CD4-positive, CD25-positive, alpha-beta regulatory T cell (primary cell): ENCODE measurements around the gene OR2S2. TPM values are rescaled to one million over a fixed set of nuclear protein-coding genes. Genes with fewer than 3 reads are reported as not detected.

Experiments
- ATAC-seq, 2 donors: fragments of 150-1000 bp; cut with Tn5 transposase; one replicate each; pipeline ENCODE4 v1.10.0; 2021; ENCODE audit warnings: low read depth in 2 of 2, moderate number of reproducible peaks in 2 of 2, moderate library complexity in 1 of 2
- DNase-seq, 3 donors: peaks; one replicate each; pipeline versions ENCODE4 v3.0.0 to v3.0.0-alpha.2; 2012 to 2022; ENCODE audit warnings: mixed read lengths in 1 of 3
- H3K27ac ChIP-seq: one replicate; pipeline ENCODE4 v1.7.0; 2013; ENCODE audit warnings: mild to moderate bottlenecking, low read length; ENCODE audit not compliant: insufficient read depth, poor library complexity, severe bottlenecking
- H3K27me3 ChIP-seq: one replicate; pipeline ENCODE4 v1.7.0; 2013; ENCODE audit warnings: low read length; ENCODE audit not compliant: control insufficient read depth, insufficient read depth
- H3K36me3 ChIP-seq: one replicate; pipeline ENCODE4 v1.7.0; 2013; ENCODE audit warnings: mild to moderate bottlenecking, low read length, moderate library complexity; ENCODE audit not compliant: control insufficient read depth, insufficient read depth
- H3K4me1 ChIP-seq: 2 replicates; pipeline ENCODE4 v1.7.0; 2013; ENCODE audit warnings: mild to moderate bottlenecking, low read length; ENCODE audit not compliant: insufficient read depth, control insufficient read depth, poor library complexity, severe bottlenecking
- H3K4me3 ChIP-seq: one replicate; pipeline ENCODE4 v1.7.0; 2013; ENCODE audit warnings: low read depth, mild to moderate bottlenecking, low read length, moderate library complexity
- H3K9me3 ChIP-seq, 2 experiments: 1 replicate in 1 of 2; 2 replicates in 1 of 2; pipeline ENCODE4 v1.7.0; 2013; ENCODE audit warnings: low read length in 2 of 2, mild to moderate bottlenecking in 1 of 2, moderate library complexity in 1 of 2; ENCODE audit not compliant: control insufficient read depth in 2 of 2
- H3K27ac Mint-ChIP-seq, 3 donors: one replicate each; pipeline ENCODE4 v1.8.0; 2020 to 2022; ENCODE audit warnings: mild to moderate bottlenecking in 3 of 3, mixed read lengths in 3 of 3, moderate library complexity in 2 of 3
- H3K27me3 Mint-ChIP-seq: one replicate; pipeline ENCODE4 v1.8.0; 2022; ENCODE audit warnings: mild to moderate bottlenecking, mixed read lengths
- H3K36me3 Mint-ChIP-seq: one replicate; pipeline ENCODE4 v1.8.0; 2020; ENCODE audit warnings: mixed read lengths
- H3K4me1 Mint-ChIP-seq, 4 donors: one replicate each; pipeline ENCODE4 v1.8.0; 2020 to 2022; ENCODE audit warnings: mixed read lengths in 4 of 4, mild to moderate bottlenecking in 1 of 4
- H3K4me3 Mint-ChIP-seq, 4 donors: one replicate each; pipeline ENCODE4 v1.8.0; 2020 to 2022; ENCODE audit warnings: mild to moderate bottlenecking in 4 of 4, mixed read lengths in 4 of 4, moderate library complexity in 3 of 4
- H3K9me3 Mint-ChIP-seq, 7 donors: one replicate each; pipeline ENCODE4 v1.8.0; 2020 to 2022; ENCODE audit warnings: mixed read lengths in 7 of 7, mild to moderate bottlenecking in 3 of 7, moderate library complexity in 2 of 7
- polyA plus RNA-seq, 4 donors: library from polyadenylated mRNA; unstranded; fragments of 300-500 nt; fragmentation: Illumina TruSeq; gene quantifications; one replicate each; pipeline ENCODE4 v1.2.3, GENCODE V29; 2021
- total RNA-seq: library from RNA; stranded (reverse); gene quantifications from one replicate; pipeline ENCODE4 v1.2.3, GENCODE V29; 2022

The OR2S2 gene
- total and polyA plus RNA-seq, 5 donors from 2014 or later: not detected

DNA sequence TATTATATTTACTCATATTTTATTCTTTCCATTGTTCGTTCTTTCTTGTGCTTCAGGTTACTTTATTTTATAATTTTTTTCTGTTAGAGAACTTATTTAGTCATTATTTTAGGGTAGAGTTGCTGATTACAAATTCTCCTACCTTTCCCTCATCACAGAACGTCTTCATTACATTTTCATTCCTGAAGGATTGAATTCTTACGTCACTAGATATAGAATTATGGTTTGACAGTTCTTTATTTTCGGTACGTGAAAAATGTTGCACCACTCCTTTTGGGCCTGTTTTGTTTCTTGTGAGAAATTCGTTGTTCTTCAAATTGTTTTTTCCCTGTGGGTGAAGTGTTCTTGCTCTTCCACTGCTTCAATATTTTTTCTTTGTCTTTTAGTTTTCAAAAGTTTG is 20.8 kb upstream of the OR2S2 start:
- Histone ChIP-seq H3K27me3 (peaks cover 55% of the 10 kb centered on the region), H3K27ac (no peak overlapping the region), H3K4me3 (no peak overlapping the region), H3K4me1 (no peaks in the 10 kb centered on the region), H3K9me3 (peaks cover 19 to 20% of the 10 kb centered on the region in 2 experiments), H3K36me3 (no peaks in the 10 kb centered on the region)
- Mint-ChIP-seq H3K36me3 (no peaks in the 10 kb centered on the region), H3K4me1 (peaks cover 0 to 8% (median 0%) of the 10 kb centered on the region in 4 donors), H3K9me3 (peaks cover 0 to 28% (median 14%) of the 10 kb centered on the region in 7 donors), H3K27ac (no peak overlapping the region), H3K27me3 (peaks cover 65% of the 10 kb centered on the region), H3K4me3 (no peak overlapping the region)
- DNase-seq (no peak), ATAC-seq (no peak)

GRCh38 chr9:35976726-35977125 is 18.8 kb upstream of the OR2S2 start:
- Mint-ChIP-seq H3K9me3 (peaks cover 0 to 29% (median 14%) of the 10 kb centered on the region in 7 donors), H3K27me3 (peaks cover 74% of the 10 kb centered on the region), H3K27ac (no peak overlapping the region), H3K4me1 (peaks cover 5 to 15% (median 8%) of the 10 kb centered on the region in 4 donors), H3K36me3 (no peaks in the 10 kb centered on the region), H3K4me3 (peak overlapping the region in 1 of 4 donors; percentile 8)
- Histone ChIP-seq H3K4me1 (no peaks in the 10 kb centered on the region), H3K36me3 (no peaks in the 10 kb centered on the region), H3K4me3 (no peak overlapping the region), H3K27ac (no peak overlapping the region), H3K9me3 (peaks cover 19 to 20% of the 10 kb centered on the region in 2 experiments), H3K27me3 (peaks cover 59% of the 10 kb centered on the region)
- DNase-seq (no peak), ATAC-seq (no peak)

DNA sequence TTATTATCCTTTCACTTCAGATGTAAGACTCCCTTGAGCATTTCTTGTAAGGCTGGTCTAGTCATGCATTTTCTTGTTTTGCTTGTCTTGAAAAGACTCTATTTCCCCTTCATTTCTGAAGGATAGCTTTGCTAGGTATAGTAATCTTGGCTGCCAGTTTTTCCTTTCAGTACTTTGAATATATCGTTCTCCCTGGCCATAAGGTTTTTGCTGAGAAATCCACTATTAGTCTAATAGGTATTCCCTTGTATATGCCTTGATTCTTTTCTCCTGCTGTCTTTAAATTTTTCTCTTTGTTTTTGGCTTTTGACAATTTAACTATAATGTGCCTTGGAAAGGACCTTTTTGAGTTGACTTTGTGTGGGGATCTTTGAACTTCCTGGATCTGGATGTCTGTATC is 16.8 kb upstream of the OR2S2 start:
- Histone ChIP-seq H3K4me1 (no peaks in the 10 kb centered on the region), H3K27ac (no peak overlapping the region), H3K9me3 (peaks cover 19 to 20% of the 10 kb centered on the region in 2 experiments), H3K4me3 (no peak overlapping the region), H3K27me3 (peaks cover 61% of the 10 kb centered on the region), H3K36me3 (no peaks in the 10 kb centered on the region)
- ATAC-seq: no peak
- H3K4me3 Mint-ChIP-seq: no peak overlapping the region
- no peak overlapping the region for H3K27ac Mint-ChIP-seq
- no peaks in the 10 kb centered on the region for H3K36me3 Mint-ChIP-seq
- H3K4me1 Mint-ChIP-seq: peaks cover 5 to 13% (median 9%) of the 10 kb centered on the region in 4 donors
- H3K9me3 Mint-ChIP-seq: peaks cover 0 to 31% (median 14%) of the 10 kb centered on the region in 7 donors
- no peak for DNase-seq
- H3K27me3 Mint-ChIP-seq: peaks cover 83% of the 10 kb centered on the region

- H3K36me3 ChIP-seq: no peaks in the 10 kb centered on the region
- H3K4me3 Mint-ChIP-seq: peak overlapping the region in 3 of 4 donors; percentile 35 to 67 (median 38)
These were observed 14.1 kb upstream of the OR2S2 start for GRCh38 chr9:35972093-35972492.

DNA sequence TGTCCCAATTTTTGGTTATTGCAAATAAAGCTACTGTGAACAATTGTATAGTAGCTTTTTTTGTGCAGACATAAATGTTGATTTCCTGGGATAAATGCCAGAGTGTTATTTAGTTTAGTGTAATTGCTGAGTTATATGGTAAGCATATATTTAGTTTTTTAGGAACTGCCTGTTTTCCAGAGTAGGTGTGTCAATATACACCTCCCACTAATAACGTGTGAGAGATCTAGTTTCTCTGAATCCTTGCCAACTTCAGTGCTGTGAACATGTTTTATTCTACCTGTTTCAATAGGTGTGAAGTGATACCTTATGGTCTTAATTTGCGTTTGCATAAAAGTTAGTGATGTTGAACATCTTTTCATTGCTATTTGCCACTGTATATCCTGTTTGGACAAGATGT is 9.1 kb upstream of the OR2S2 start:
- Mint-ChIP-seq H3K27me3 (peaks cover 59% of the 10 kb centered on the region), H3K4me3 (no peak overlapping the region), H3K4me1 (peaks cover 0 to 4% (median 1%) of the 10 kb centered on the region in 4 donors), H3K36me3 (no peaks in the 10 kb centered on the region), H3K27ac (no peak overlapping the region), H3K9me3 (peaks cover 0 to 4% (median 0%) of the 10 kb centered on the region in 7 donors)
- ATAC-seq: no peak
- DNase-seq: no peak
- Histone ChIP-seq H3K27me3 (peaks cover 25% of the 10 kb centered on the region), H3K36me3 (no peaks in the 10 kb centered on the region), H3K27ac (no peak overlapping the region), H3K4me1 (no peaks in the 10 kb centered on the region), H3K9me3 (no peaks in the 10 kb centered on the region), H3K4me3 (no peak overlapping the region)

More at GRCh38 chr9:35972093-35972492, 14.1 kb upstream of the OR2S2 start:
- Histone ChIP-seq H3K27ac (no peak overlapping the region), H3K4me3 (no peak overlapping the region), H3K4me1 (no peaks in the 10 kb centered on the region), H3K9me3 (peaks cover 19 to 20% of the 10 kb centered on the region in 2 experiments), H3K27me3 (peaks cover 56% of the 10 kb centered on the region)
- DNase-seq: peak in 2 of 3 donors; percentile 22 to 24
- Mint-ChIP-seq H3K36me3 (no peaks in the 10 kb centered on the region), H3K9me3 (peaks cover 0 to 28% (median 14%) of the 10 kb centered on the region in 7 donors), H3K4me1 (peaks cover 5 to 13% (median 9%) of the 10 kb centered on the region in 4 donors), H3K27ac (no peak overlapping the region), H3K27me3 (peaks cover 87% of the 10 kb centered on the region)
- peak; percentile 44 to 47 for ATAC-seq

- Mint-ChIP-seq H3K27ac (no peak overlapping the region), H3K4me3 (no peak overlapping the region), H3K9me3 (peaks cover 0 to 2% (median 0%) of the 10 kb centered on the region in 7 donors), H3K36me3 (no peaks in the 10 kb centered on the region), H3K27me3 (peaks cover 53% of the 10 kb centered on the region), H3K4me1 (no peaks in the 10 kb centered on the region)
- Histone ChIP-seq H3K27me3 (peaks cover 20% of the 10 kb centered on the region), H3K36me3 (no peaks in the 10 kb centered on the region), H3K27ac (no peak overlapping the region), H3K4me3 (no peak overlapping the region), H3K9me3 (no peaks in the 10 kb centered on the region), H3K4me1 (no peaks in the 10 kb centered on the region)
- ATAC-seq (no peak), DNase-seq (no peak)
These were observed 8.5 kb upstream of the OR2S2 start for GRCh38 chr9:35966433-35966832.

DNA sequence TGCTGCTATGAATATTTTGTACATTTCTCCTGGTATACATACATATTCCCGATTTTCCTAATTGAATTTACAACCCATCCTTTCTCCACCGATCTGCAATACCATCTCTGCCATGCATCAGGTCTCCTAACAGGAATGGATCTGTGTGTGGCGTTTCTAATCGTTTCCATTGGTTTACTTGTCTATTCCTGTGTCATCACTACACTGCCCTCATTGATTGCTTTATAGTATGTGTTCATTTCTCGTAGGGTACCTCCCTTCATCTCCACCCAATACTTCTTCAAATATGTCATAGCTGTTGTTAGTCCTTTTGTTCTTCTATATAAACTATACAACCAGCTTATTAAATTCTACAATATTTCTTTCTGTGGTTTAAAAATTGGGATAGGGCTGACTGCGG is 7.1 kb upstream of the OR2S2 start:
- no peak for ATAC-seq
- Mint-ChIP-seq H3K27me3 (peaks cover 43% of the 10 kb centered on the region), H3K9me3 (peaks cover 0 to 2% (median 0%) of the 10 kb centered on the region in 7 donors), H3K27ac (no peak overlapping the region), H3K36me3 (no peaks in the 10 kb centered on the region), H3K4me3 (no peak overlapping the region), H3K4me1 (no peaks in the 10 kb centered on the region)
- H3K27ac ChIP-seq: no peak overlapping the region
- no peaks in the 10 kb centered on the region for H3K4me1 ChIP-seq
- no peak overlapping the region for H3K4me3 ChIP-seq
- no peaks in the 10 kb centered on the region for H3K9me3 ChIP-seq
- DNase-seq: no peak
- H3K36me3 ChIP-seq: no peaks in the 10 kb centered on the region
- peaks cover 14% of the 10 kb centered on the region for H3K27me3 ChIP-seq
